HG03064 (cell line): ENCODE measurements around the gene ZBTB24.
"Not testable (repeated sequence)": the region's sequence is repeated elsewhere in the genome, so short reads cannot be mapped to it uniquely, and the experiment has no call there.

Experiments
- ATAC-seq: cut with Tn5 transposase; IDR thresholded peaks from one replicate; pipeline ENCODE4 v1.9.1; 2021; ENCODE audit warnings: low read depth; ENCODE audit not compliant: unreplicated experiment

Gene ZBTB24

DNA sequence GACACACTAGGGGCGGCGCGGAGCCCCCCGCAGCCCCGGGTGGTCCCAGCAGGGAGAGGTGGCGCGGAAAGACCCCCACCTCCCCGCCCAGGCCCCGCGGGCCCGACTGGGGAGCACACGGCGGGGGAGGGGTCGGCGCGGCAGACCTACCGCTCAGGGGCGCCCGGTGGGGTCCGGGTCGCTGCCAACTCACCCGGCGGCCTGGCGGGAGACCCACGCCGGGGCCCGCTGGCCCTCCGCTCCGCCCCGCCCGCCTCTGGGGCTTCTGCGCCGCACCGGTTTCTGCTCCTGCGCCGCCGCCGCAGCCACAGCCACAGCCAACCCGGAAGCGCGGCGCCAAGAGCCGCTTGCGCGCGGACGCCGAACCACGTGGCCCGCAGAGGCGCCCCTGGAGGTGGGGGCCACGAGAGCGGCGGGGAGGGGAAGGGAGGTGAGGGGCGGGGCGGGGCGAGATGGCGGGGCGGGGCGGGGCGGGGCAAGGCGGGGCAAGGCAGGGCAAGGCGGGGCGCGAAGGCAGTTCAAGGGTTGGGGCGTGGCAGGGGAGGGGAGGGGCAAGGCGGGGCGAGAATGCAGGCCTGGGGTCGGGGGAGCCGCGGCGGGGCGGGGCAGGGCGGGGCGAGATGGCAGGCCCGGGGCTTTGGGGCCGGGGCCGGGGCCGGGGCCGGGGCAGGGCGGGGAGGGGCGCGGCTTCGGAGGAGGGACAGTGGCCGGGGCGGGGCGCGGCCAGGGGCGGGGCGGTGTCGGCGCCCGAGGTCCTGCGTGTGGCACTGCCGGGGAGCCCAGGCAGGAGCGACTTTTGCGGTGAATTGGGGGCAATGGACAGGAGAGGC, at the start of gene ZBTB24:
Gene ZBTB24 (minus strand): TSS at position 315 of the 830 bp plus-strand sequence. CDS start 1,193 bp downstream, outside the sequence.
- peak; percentile 85 for ATAC-seq

DNA sequence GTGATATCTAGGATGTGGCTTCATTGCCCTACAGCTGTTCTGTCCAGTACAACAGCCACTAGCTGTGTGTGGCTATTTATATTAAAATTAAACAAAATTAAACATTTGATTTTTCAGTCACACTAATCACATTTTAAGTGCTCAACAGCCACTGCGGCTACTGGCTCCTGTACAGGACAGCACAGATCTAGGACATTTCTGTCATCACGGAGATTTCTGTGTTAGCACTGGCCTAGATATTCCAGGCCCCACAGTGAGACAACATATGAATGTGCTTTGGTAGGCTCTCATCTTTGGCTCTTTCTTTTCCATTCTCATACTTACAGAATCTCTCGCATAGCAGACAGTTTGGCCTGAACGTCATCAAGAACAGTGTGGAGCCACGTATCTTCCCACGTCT, 48.4 kb upstream of the ZBTB24 start:
- no peak for ATAC-seq

DNA sequence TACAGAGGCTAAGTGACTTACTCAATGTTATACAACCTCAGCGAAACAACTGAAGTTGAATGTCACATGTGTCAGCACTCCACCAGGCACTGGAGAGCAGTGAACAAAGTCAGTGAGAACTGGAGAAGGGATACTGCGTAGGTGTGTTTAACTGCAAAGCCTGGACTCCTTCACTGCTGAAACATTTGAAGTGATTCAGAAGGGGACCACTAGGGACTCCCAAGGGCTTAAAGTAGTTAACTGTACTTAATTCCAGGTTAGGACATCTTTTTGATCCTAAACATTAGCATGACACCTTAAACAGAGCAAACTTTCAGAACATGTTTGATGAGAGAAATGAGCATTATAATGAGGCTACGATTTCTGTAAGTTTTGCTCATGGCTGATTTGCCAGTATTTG, 45.0 kb upstream of the ZBTB24 start:
- ATAC-seq: no peak

DNA sequence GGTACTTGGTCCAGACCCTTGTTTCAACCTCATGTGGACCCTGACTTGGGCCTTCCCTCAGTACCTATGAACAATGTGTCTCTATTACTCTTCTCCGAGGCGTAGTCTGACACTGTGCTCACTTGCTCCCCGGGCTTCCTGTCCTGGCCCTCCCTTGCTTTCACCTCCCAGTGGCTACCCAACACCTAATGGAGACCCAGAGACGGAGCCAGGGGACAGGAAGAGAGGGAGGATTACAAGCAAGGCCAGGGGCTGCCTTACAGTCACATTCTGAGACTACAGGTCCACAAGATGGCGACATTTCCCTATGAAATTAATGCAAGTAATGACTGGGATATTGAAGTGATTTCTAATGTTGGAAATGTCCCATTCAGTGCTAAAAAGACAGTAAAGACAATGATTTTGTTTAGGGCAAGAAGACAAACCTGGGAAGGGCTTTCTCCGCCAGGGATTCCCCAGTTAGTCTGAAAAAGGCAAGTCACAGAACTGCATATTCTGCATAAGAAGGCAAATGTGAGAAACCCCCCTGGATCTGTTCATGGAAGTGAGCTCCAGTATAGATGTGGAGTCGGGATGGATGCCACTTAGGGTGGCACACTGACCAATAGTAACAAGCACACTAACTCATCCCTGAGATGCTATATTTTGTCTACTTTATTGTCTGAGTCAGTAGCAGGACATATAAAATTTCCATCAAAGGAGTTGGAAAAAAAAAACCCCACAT, 44.0 kb upstream of the ZBTB24 start:
- no peak for ATAC-seq

DNA sequence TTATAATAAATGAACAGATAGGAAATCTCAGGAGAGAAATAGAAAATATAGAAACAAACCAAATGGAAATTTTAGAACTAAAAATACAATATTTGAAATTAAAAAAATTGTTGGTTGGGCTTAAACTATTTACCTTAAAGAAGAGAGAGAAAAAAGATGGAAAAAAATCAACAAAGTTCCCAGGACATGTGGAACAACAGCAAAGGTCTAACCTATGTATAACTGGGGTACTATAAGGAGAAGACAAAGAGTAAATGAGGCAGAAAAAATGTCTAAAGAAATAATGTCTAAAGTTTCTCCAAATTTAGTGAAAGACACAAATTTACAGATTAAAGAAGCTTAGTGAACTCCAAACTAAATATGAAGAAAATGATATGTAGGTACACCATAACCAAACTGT, 41.1 kb upstream of the ZBTB24 start:
- no peak for ATAC-seq

DNA sequence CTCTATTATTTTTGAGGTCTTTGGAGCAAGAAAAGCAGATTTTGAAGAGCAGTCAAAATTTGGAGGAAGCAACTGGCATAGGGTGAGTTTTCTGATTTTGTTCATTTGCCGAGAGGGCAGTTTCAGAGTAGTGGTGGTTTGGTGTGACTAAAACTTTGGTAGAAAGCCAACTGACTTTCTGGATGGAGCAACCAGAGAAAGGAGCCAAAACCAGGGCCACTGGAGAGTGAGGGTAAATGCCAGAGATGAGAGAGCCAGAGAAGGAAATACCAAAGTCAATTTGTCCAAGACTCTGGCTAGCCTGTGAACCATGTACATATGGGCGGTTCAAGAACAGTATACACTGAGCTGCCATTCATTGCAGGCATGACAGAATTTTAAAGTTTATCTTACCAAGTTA, 40.5 kb upstream of the ZBTB24 start:
- ATAC-seq: no peak

DNA sequence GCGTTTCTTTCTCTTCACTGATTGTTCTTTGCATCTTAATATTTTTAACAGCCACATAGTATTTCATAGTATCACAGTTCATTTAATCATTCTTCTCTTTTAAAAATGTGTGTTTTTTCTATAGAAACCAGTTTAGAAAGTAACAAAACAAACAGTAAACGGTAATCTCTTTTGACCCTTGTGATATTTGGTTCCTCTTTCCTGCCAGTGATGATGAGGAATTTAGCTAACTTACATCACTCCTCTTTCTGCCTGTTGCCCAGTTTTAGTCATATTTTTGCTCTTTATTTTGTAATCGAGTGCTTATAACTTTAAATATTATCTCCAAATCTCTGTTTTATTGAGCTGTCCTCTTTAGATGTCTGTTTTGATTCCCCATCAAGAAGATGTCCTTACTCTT, 38.1 kb upstream of the ZBTB24 start:
- no peak for ATAC-seq

DNA sequence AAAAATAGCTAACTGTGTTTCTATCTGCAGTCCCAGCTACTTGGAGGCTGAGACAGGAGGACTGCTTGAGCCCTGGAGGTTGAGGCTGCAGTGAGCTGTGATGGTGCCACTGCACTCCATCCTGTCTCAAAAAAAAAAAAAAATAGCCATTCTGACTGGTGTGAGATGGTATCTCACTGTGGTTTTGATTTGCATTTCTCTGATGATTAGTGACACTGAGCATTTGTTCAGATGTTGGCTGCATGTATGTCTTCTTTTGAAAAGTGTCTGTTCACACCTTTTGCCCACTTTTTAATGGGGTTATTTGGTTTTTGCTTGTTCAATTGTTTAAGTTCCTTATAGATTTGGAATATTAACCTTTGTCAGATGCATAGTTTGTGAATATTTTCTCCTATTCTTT, 36.6 kb upstream of the ZBTB24 start:
- not testable (repeated sequence) for ATAC-seq

DNA sequence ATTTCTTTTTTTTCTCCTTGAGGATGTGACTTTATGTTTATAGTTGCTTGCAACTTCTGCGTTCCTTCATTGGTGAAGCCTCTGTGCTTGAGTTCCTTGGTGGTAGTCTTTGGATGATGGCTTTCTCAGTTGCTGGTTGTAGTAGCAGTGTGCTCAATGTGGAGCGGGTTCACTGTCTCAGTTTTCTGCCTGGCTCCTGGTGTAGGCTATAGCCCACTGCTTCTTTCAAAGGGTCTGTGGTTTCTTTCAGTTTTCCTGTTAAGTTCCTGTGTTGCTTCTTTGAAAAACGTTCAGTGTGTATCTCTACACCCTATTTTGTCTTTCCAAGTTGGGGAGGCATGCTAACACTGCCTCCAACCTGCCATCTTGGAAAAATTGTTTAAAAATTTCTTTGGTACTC, 33.9 kb upstream of the ZBTB24 start:
- no peak for ATAC-seq

DNA sequence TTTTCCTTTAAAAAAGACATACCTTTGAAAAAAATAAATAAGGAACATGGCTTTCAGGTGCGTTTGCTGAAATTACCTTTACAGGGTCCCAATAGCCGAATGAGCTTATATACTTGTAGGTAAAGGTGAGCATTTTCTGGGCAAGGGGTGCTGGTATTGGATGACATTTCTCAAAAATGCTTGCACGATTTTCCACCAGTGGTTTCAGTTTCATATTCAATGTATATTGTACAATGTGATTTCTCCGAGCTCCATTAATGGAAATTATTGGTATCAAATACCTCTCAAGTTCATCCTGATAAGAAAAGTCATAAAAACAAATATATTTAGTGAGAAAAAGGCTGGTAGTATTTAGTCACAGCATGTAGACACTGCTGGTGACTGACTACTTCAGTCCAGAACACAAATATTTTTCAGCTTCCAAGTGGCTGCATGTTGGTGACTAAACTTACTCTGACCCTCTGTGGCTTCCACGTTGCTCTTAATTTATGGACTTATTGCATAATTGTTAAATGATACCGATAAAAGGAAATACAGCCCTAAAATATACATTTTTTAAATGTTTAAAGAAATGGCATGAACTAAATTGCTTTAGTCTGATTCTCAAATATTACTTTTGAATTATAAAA, 32.9 kb upstream of the ZBTB24 start:
- no peak for ATAC-seq

DNA sequence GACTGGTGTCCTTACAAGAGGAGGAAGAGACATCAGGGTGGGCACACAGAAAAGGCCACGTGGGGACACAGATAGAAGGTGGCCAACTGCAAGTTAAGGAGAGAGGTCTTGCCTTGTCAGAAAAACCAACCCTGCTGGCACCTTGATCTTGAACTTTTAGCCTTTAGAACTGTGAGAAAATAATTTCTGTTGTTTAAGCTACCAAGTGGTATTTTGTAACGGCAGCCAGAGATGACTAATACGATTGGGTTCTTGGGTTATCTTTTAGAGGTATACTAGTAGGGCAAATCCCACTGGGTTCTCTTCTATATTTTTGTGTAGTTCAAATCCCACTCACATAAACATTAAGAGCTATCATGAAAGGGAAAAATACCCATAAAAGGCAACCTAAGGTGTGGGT, 31.9 kb upstream of the ZBTB24 start:
- no peak for ATAC-seq

DNA sequence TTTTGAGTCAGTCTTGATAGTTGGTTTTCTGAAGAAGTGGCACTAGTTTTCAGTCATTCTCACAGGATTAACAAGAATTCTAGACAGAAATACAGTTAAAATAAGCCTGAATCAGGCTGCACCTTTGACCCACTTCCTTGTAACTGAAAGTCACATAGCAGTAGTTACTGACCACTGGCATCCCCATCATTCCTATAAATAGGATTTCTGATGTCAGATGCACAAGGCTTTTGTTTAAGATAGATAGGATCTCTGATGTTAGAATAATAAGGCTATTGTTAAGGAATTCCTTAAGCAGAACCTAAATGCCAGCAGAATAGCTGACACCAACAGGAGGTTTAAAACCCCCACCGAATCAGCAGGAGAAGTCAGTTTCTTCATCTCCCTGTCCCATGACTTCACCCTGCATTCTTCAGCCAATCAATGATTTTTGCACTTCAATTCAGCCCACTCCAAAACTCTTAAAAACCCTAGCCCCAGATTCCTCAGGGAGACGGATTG, 30.6 kb upstream of the ZBTB24 start:
- ATAC-seq: no peak

DNA sequence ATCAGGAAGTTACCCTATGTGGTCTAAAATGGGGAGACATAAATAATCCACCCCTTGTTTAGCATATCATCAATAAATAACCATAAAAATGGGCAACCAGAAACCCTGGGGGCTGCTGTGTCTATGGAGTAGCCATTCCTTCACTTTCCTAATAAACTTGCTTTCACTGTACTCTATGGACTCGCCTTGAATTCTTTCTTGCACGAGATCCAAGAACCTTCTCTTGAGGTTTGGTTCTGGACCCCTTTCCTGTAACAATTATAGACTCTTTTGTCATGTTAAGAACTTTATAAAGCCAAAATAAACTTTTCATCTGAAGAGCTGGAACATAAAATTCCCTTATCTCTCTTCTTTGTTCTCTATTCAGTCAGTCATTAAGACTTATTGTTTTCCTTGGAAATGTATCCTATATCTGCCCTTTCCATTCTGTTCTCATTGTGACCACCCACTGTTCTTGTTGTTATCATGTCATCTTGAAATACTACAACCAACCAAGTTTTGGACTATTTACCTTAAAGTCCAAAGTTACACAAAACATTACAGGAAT, 29.3 kb upstream of the ZBTB24 start:
- ATAC-seq: no peak

DNA sequence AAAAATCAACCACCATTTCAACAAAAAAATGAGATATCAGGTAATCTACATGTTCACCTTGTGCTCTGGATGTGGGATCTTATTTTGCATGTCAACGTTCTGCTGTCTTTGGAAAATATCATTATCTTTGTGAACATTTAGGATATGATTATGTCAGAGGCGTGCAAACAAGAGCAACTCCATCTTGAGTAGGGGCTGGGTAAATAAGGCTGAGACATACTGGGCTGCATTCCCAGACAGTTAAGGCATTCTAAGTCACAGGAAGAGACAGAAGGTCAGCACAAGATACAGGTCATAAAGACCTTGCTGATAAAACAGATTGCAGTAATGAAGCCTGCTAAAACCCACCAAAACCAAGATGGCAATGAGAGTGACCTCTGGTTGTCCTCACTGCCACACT, 28.8 kb upstream of the ZBTB24 start:
- no peak for ATAC-seq

DNA sequence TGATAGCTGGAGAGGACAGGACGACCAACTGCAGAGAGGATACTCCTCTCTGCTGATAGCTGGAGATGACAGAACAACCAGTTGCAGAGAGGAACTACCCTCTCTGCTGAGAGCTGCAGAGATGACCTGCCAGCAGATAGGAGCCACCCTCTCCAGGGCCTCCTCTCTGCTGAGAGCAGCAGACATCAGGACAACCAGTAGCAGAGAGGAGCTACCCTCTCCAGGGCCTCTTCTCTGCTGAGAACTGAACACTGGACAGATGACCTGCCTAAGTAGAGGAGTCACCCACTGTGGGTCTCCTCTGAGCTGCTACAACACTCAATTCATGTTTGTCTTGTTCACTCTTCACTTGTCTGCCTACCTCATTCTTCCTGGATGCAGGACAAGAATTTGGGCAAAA, 27.3 kb upstream of the ZBTB24 start:
- no peak for ATAC-seq

DNA sequence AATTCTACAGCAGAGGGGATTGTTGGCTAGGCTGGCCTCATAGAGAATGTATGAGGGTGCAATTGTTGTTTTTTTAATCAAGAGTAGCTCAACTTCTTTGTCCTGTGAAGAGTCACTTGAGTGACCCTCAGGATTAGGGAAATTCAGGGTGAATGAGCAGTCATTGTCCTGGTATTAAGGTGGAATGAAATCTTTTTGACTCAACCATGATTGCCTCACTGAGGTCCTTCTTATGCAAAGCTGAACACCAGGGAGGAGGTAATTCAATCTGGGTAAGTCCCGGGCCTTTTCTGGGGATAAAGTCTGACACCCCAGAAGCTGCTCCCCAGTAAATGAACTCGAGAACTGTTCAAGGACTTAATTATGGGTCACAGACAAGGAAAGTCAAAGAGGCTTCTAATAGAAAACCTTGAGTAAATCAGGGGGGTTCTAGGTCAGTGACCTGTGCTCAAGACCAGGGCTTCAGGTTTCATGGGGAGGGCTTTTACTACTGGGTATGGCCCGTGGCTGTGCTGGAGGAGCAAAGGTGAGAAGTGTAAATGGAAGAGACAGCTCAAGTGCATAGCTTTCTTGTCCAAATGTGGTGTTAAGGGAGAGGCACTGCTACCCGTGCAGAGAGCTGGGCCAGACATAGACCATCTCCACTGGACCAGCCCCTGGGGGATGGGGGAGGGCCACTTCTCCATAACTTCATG, 25.3 kb upstream of the ZBTB24 start:
- no peak for ATAC-seq

DNA sequence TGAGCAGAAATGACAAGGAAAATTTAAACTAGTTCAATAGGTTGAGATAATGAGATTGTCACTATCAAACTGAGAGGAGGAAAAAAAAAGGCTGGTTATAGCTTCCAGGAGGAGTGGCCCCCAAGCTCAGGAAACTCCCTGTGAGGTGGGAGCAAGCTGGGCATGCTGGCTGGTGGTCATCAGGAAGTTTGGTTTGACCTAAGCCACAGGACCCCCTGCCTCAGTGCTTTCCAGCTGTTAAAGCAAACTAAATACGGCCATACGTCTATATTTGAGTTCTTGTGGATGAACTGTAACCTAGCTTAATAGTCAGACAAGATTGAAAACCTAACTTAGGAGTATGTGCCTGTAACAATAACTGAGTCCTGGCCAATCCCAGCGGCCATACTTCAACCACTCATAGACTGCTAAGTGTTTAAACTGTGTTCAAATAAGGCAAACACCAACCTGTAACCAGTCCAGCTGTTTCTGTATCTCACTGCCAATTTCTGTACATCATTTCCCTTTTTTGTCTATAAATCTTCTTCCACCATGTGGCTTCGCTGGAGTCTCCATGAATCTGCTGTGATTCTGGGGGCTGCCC, 24.6 kb upstream of the ZBTB24 start:
- no peak for ATAC-seq

DNA sequence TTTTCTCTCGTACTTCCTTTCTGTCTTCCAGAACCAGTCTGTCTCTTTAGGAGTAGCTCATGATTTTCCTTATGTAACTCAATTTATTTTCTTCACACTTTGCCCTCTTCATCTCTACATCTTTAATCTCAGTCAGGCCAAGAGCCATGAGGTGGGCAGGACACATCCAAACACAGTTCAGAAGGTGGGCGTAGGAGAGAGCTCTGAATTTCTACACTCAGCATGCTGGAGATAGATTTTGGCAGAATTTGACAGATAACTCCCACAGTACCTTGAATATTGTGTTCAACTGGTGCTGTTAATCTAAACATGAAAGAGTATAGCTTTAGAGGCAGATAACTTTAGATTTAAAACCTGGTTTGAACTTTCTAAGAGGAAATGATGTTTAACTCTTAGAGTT, 23.8 kb upstream of the ZBTB24 start:
- no peak for ATAC-seq

DNA sequence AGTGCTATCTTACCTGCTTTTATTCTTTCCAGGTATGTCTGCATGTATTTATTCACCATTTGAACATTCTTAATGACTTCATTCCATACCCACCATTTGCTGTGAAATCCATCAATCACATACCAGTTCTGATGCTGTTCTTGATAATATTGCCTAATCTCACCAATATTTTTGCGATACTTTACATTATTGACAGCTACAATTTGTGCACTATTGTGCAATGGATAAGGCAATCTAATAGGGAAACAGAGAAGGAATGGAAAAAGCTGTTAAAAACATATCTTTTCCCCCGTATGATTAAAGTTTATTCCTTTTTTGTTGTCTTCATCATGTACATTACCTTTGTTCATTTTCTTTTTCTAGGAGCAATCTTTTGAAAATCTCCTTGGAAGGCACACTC, 23.3 kb upstream of the ZBTB24 start:
- no peak for ATAC-seq
